ENCODE data around the gene FAM20A.
"Not testable (repeated sequence)": the region's sequence is repeated elsewhere in the genome, so short reads cannot be mapped to it uniquely, and the experiment has no call there.

Gene FAM20A

GRCh38 chr17:68564415-68565111, 36.6 kb downstream of the FAM20A start:
- DNase-seq: no peak

- DNase-seq: no peak
Observed at GRCh38 chr17:68562736-68563135, 38.4 kb downstream of the FAM20A start.

GRCh38 chr17:68560966-68561720, 40.0 kb downstream of the FAM20A start:
- no peak for DNase-seq

- DNase-seq: no peak
Observed at GRCh38 chr17:68559316-68559715, 41.9 kb downstream of the FAM20A start.

- DNase-seq: no peak
Observed at GRCh38 chr17:68556551-68556950, 44.6 kb downstream of the FAM20A start.

- no peak for DNase-seq
Observed at GRCh38 chr17:68544111-68544915, 56.9 kb downstream of the FAM20A start.

GRCh38 chr17:68542698-68543463, 58.3 kb downstream of the FAM20A start:
- no peak for DNase-seq

- DNase-seq: no peak
Observed at GRCh38 chr17:68541816-68542215, 59.4 kb downstream of the FAM20A start.

GRCh38 chr17:68540981-68541380, 60.2 kb downstream of the FAM20A start:
- DNase-seq: no peak

GRCh38 chr17:68539548-68540467, 61.4 kb downstream of the FAM20A start:
- DNase-seq: no peak

- no peak for DNase-seq
Observed at GRCh38 chr17:68535922-68536321, 65.2 kb downstream of the FAM20A start.

- DNase-seq: no peak
Observed at GRCh38 chr17:68534695-68535088, 66.5 kb downstream of the FAM20A start.

GRCh38 chr17:68533887-68534694, 67.1 kb downstream of the FAM20A start:
- no peak for DNase-seq

- DNase-seq: no peak
Observed at GRCh38 chr17:68532826-68533225, 68.3 kb downstream of the FAM20A start.

GRCh38 chr17:68531252-68531651, 69.9 kb downstream of the FAM20A start:
- DNase-seq: no peak

- DNase-seq: no peak
Observed at GRCh38 chr17:68527314-68527713, 73.9 kb downstream of the FAM20A start.

GRCh38 chr17:68526548-68526947, 74.6 kb downstream of the FAM20A start:
- no peak for DNase-seq

GRCh38 chr17:68522266-68522665, 78.9 kb downstream of the FAM20A start:
- DNase-seq: no peak

GRCh38 chr17:68519911-68520310, 81.3 kb downstream of the FAM20A start:
- DNase-seq: no peak

- DNase-seq: not testable (repeated sequence)
Observed at GRCh38 chr17:68519051-68519450, 82.1 kb downstream of the FAM20A start.

Data from stimulated activated CD4-positive, alpha-beta T cell treated with anti-CD3 and anti-CD28 coated beads, Interleukin-4, amount 100 ng/mL, for 4 hours (primary cell).